GM18526 (cell line): ENCODE results near the gene C1QL1.
A peak's percentile ranks its signal among the peaks of the same experiment; 100 is the strongest.

Source experiments
- POLR2A ChIP-seq: IDR thresholded peaks from 3 replicates; pipeline ENCODE4 v1.6.1; 2011; ENCODE audit not compliant: insufficient read length; ENCODE audit errors: extremely low read depth

Gene C1QL1

GRCh38 chr17:44955674-44956425, 12.3 kb downstream of the C1QL1 start:
- no peak for TF ChIP-seq POLR2A

GRCh38 chr17:44952946-44953475, 15.1 kb downstream of the C1QL1 start:
- no peak for TF ChIP-seq POLR2A

- no peak for TF ChIP-seq POLR2A
Observed at GRCh38 chr17:44948315-44948795, 19.7 kb downstream of the C1QL1 start.

GRCh38 chr17:44947461-44948314, 20.4 kb downstream of the C1QL1 start, which contains the start of gene KIF18B:
Gene KIF18B, minus strand, starts transcription at chr17:44947773. Its CDS starts 11,429 bp downstream, at chr17:44936344.
- TF ChIP-seq POLR2A: peak; percentile 92

GRCh38 chr17:44942456-44942855, 25.6 kb downstream of the C1QL1 start:
- no peak for TF ChIP-seq POLR2A

GRCh38 chr17:44941712-44942331, 26.3 kb downstream of the C1QL1 start:
- no peak for TF ChIP-seq POLR2A

GRCh38 chr17:44940768-44941167, 27.3 kb downstream of the C1QL1 start:
- no peak for TF ChIP-seq POLR2A

GRCh38 chr17:44940317-44940716, 27.8 kb downstream of the C1QL1 start:
- TF ChIP-seq POLR2A: no peak

GRCh38 chr17:44935116-44935515, 33.0 kb downstream of the C1QL1 start:
- no peak for TF ChIP-seq POLR2A

- no peak for TF ChIP-seq POLR2A
Observed at GRCh38 chr17:44934745-44935105, 33.4 kb downstream of the C1QL1 start.

- no peak for TF ChIP-seq POLR2A
Observed at GRCh38 chr17:44933824-44934744, 34.0 kb downstream of the C1QL1 start.

- TF ChIP-seq POLR2A: no peak
Observed at GRCh38 chr17:44932787-44933097, 35.4 kb downstream of the C1QL1 start.

- TF ChIP-seq POLR2A: no peak
Observed at GRCh38 chr17:44932096-44932786, 35.9 kb downstream of the C1QL1 start.

- no peak for TF ChIP-seq POLR2A
Observed at GRCh38 chr17:44931376-44931775, 36.7 kb downstream of the C1QL1 start.
